CD8-positive, alpha-beta memory T cell (primary cell): ENCODE measurements around the gene DNAH8. TPM values are rescaled to one million over a fixed set of nuclear protein-coding genes. Genes with fewer than 3 reads are reported as not detected.

Experiments
- CTCF ChIA-PET: fragments of 350-600 bp; sonication (Branson Sonifier 250); formaldehyde crosslinking; loops from one replicate; lab custom pipeline; 2021; ENCODE audit warnings: antibody characterized with exemption; lab: Charles Lee
- POLR2A ChIA-PET: fragments of 350-600 bp; sonication (Branson Sonifier 250); formaldehyde crosslinking; loops from one replicate; lab custom pipeline; 2021; ENCODE audit warnings: antibody characterized with exemption; lab: Charles Lee
- DNase-seq, 5 donors: peaks; one replicate each; pipeline versions ENCODE4 v3.0.0 to v3.0.0-alpha.2; 2020 to 2022; ENCODE audit warnings: mixed read lengths in 1 of 5
- H3K27ac ChIP-seq: one replicate; pipeline ENCODE4 v1.7.0; 2013; ENCODE audit warnings: low read depth, mild to moderate bottlenecking, low read length, moderate library complexity
- H3K27me3 ChIP-seq: 2 replicates; pipeline ENCODE4 v1.7.0; 2013; ENCODE audit warnings: low read length, mild to moderate bottlenecking; ENCODE audit not compliant: insufficient read depth, poor library complexity, severe bottlenecking
- H3K36me3 ChIP-seq: 2 replicates; pipeline ENCODE4 v1.7.0; 2013; ENCODE audit warnings: mild to moderate bottlenecking, low read length, moderate library complexity; ENCODE audit not compliant: insufficient read depth
- H3K4me1 ChIP-seq: 2 replicates; pipeline ENCODE4 v1.7.0; 2013; ENCODE audit warnings: mild to moderate bottlenecking, low read length, moderate library complexity; ENCODE audit not compliant: insufficient read depth
- H3K4me3 ChIP-seq: 2 replicates; pipeline ENCODE4 v1.7.0; 2013; ENCODE audit warnings: mild to moderate bottlenecking, low read length
- H3K9me3 ChIP-seq: 2 replicates; pipeline ENCODE4 v1.7.0; 2013; ENCODE audit warnings: mild to moderate bottlenecking, low read length
- H3K27ac Mint-ChIP-seq, 8 donors: one replicate each; pipeline ENCODE4 v1.8.0; 2020 to 2021; ENCODE audit warnings: mixed read lengths in 8 of 8, mild to moderate bottlenecking in 6 of 8, inconsistent platforms in 3 of 8, moderate library complexity in 3 of 8
- H3K27me3 Mint-ChIP-seq, 2 donors: one replicate each; pipeline ENCODE4 v1.8.0; 2020 to 2021; ENCODE audit warnings: mixed read lengths in 2 of 2, mild to moderate bottlenecking in 1 of 2, moderate library complexity in 1 of 2
- H3K36me3 Mint-ChIP-seq, 3 donors: one replicate each; pipeline ENCODE4 v1.8.0; 2020 to 2021; ENCODE audit warnings: mixed read lengths in 3 of 3, inconsistent platforms in 1 of 3, mild to moderate bottlenecking in 1 of 3
- H3K4me1 Mint-ChIP-seq, 3 donors: one replicate each; pipeline ENCODE4 v1.8.0; 2020 to 2021; ENCODE audit warnings: mixed read lengths in 3 of 3, inconsistent platforms in 1 of 3, mild to moderate bottlenecking in 1 of 3
- H3K4me3 Mint-ChIP-seq, 7 donors: one replicate each; pipeline ENCODE4 v1.8.0; 2020 to 2021; ENCODE audit warnings: mixed read lengths in 7 of 7, mild to moderate bottlenecking in 6 of 7, moderate library complexity in 4 of 7, inconsistent platforms in 2 of 7
- H3K9me3 Mint-ChIP-seq, 5 donors: one replicate each; pipeline ENCODE4 v1.8.0; 2020 to 2022; ENCODE audit warnings: mixed read lengths in 5 of 5, mild to moderate bottlenecking in 3 of 5, moderate library complexity in 2 of 5, inconsistent platforms in 1 of 5
- polyA plus RNA-seq: library from polyadenylated mRNA; unstranded; fragments of 300-500 nt; fragmentation: Illumina TruSeq; gene quantifications from one replicate; pipeline ENCODE4 v1.2.3, GENCODE V29; 2021
- total RNA-seq, 2 experiments: library from RNA; stranded (reverse); gene quantifications; one replicate each; pipeline ENCODE4 v1.2.3, GENCODE V29; 2021

Gene DNAH8, protein sequence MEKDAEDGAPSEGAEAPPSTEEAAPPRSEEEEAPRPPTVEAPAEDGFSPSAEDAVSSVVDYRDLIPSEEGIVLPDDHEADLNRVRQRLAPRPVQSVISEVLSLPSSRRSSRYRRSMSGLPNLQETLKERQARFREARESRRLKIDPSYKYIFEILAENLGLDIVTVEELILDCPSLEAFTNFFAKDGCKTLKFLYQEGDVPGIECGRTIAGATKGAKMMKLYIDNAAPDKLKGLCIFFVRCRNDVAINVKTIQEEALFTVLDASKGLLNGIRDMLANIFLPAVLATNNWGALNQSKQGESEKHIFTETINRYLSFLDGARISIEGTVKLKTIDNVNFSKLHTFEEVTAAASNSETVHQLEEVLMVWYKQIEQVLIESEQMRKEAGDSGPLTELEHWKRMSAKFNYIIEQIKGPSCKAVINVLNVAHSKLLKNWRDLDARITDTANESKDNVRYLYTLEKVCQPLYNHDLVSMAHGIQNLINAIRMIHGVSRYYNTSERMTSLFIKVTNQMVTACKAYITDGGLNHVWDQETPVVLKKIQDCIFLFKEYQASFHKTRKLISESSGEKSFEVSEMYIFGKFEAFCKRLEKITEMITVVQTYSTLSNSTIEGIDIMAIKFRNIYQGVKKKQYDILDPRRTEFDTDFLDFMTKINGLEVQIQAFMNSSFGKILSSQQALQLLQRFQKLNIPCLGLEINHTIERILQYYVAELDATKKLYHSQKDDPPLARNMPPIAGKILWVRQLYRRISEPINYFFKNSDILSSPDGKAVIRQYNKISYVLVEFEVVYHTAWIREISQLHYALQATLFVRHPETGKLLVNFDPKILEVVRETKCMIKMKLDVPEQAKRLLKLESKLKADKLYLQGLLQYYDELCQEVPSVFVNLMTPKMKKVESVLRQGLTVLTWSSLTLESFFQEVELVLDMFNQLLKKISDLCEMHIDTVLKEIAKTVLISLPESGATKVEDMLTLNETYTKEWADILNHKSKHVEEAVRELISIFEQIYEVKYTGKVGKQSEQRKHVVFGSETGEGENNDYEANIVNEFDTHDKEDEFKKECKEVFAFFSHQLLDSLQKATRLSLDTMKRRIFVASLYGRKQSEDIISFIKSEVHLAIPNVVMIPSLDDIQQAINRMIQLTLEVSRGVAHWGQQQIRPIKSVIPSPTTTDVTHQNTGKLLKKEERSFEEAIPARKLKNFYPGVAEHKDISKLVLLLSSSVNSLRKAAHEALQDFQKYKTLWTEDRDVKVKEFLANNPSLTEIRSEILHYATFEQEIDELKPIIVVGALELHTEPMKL (N-terminal part only)
- total RNA-seq: under 1 TPM; 0.11 to 0.20 TPM
- not detected for polyA plus RNA-seq

- H3K4me1 Mint-ChIP-seq: peaks cover 17 to 26% (median 22%) of the 10 kb centered on the region in 3 donors
- H3K9me3 Mint-ChIP-seq: peaks cover 0 to 4% (median 0%) of the 10 kb centered on the region in 5 donors
- peaks cover 16% of the 10 kb centered on the region for H3K4me1 ChIP-seq
- H3K9me3 ChIP-seq: no peaks in the 10 kb centered on the region
- H3K4me3 ChIP-seq: peak within 1 kb of the TSS; percentile 11
- CTCF ChIA-PET: interaction anchor here (3.4 kb wide), 1 partner anchor 13 kb away, joined by 14 read pairs; the partner anchor contains the start of gene GLO1
- H3K36me3 ChIP-seq: no peaks in the 10 kb centered on the region
- no peak for DNase-seq
- peaks cover 13 to 38% of the 10 kb centered on the region in 2 donors for H3K27me3 Mint-ChIP-seq
- H3K27ac ChIP-seq: no peak within 1 kb of the TSS
- H3K36me3 Mint-ChIP-seq: peaks cover 0 to 5% (median 1%) of the 10 kb centered on the region in 3 donors
- POLR2A ChIA-PET: interaction anchor here (0.5 to 3.0 kb wide), 4 partner anchors 12 to 889 kb away, joined by 3 to 41 read pairs (median 6); partner anchors contain the start of genes BTBD9 and GLO1
- peak within 1 kb of the TSS; percentile 56 to 84 (median 74) for H3K4me3 Mint-ChIP-seq
- H3K27me3 ChIP-seq: no peaks in the 10 kb centered on the region
- peak within 1 kb of the TSS; percentile 56 to 96 (median 84) for H3K27ac Mint-ChIP-seq
Observed at GRCh38 chr6:38715016-38715689, at the start of gene DNAH8. Gene DNAH8 (plus strand): TSS chr6:38715311. CDS start chr6:38722810, 7,499 bp downstream.

GRCh38 chr6:38671885-38672467 lies 43.1 kb upstream of the DNAH8 start:
- ChIA-PET POLR2A (no interaction called here), CTCF (no interaction called here)
- Histone ChIP-seq H3K9me3 (no peaks in the 10 kb centered on the region), H3K36me3 (no peaks in the 10 kb centered on the region), H3K4me3 (no peak overlapping the region), H3K27me3 (no peaks in the 10 kb centered on the region), H3K27ac (no peak overlapping the region), H3K4me1 (peaks cover 11% of the 10 kb centered on the region)
- Mint-ChIP-seq H3K9me3 (no peaks in the 10 kb centered on the region), H3K4me3 (no peak overlapping the region), H3K27me3 (no peaks in the 10 kb centered on the region), H3K4me1 (peaks cover 7 to 19% (median 8%) of the 10 kb centered on the region in 3 donors), H3K36me3 (peaks cover 7 to 24% (median 9%) of the 10 kb centered on the region in 3 donors), H3K27ac (peak overlapping the region in 2 of 8 donors; percentile 3 to 39)
- DNase-seq: peak in 2 of 5 donors; percentile 15 to 29

- H3K4me1 ChIP-seq: peaks cover 11% of the 10 kb centered on the region
- H3K4me1 Mint-ChIP-seq: peaks cover 7 to 19% (median 8%) of the 10 kb centered on the region in 3 donors
- DNase-seq: no peak
- no peaks in the 10 kb centered on the region for H3K9me3 Mint-ChIP-seq
- ChIA-PET POLR2A (no interaction called here), CTCF (interaction anchor here (0.9 kb wide), 1 partner anchor 41 kb away, joined by 3 read pairs; no protein-coding TSS in a partner anchor)
- no peak overlapping the region for H3K4me3 Mint-ChIP-seq
- H3K36me3 ChIP-seq: no peaks in the 10 kb centered on the region
- no peak overlapping the region for H3K27ac ChIP-seq
- no peaks in the 10 kb centered on the region for H3K27me3 ChIP-seq
- peaks cover 7 to 36% (median 12%) of the 10 kb centered on the region in 3 donors for H3K36me3 Mint-ChIP-seq
- H3K27me3 Mint-ChIP-seq: no peaks in the 10 kb centered on the region
- H3K9me3 ChIP-seq: no peaks in the 10 kb centered on the region
- H3K27ac Mint-ChIP-seq: peak overlapping the region in 3 of 8 donors; percentile 1 to 13 (median 13)
- no peak overlapping the region for H3K4me3 ChIP-seq
Observed at GRCh38 chr6:38673397-38674165, 41.5 kb upstream of the DNAH8 start.

GRCh38 chr6:38676236-38676973 lies 38.7 kb upstream of the DNAH8 start:
- Mint-ChIP-seq H3K27ac (peak overlapping the region in 3 of 8 donors; percentile 5 to 78 (median 59)), H3K4me3 (no peak overlapping the region), H3K4me1 (peaks cover 7 to 19% (median 8%) of the 10 kb centered on the region in 3 donors), H3K9me3 (no peaks in the 10 kb centered on the region), H3K27me3 (no peaks in the 10 kb centered on the region), H3K36me3 (peaks cover 7 to 53% (median 13%) of the 10 kb centered on the region in 3 donors)
- no peak for DNase-seq
- Histone ChIP-seq H3K27me3 (no peaks in the 10 kb centered on the region), H3K9me3 (no peaks in the 10 kb centered on the region), H3K4me1 (peaks cover 11% of the 10 kb centered on the region), H3K27ac (no peak overlapping the region), H3K4me3 (no peak overlapping the region), H3K36me3 (peaks cover under 1% of the 10 kb centered on the region)
- ChIA-PET CTCF (no interaction called here), POLR2A (interaction anchor here (0.7 kb wide), 1 partner anchor 39 kb away, joined by 3 read pairs; the partner anchor contains the start of gene DNAH8)

GRCh38 chr6:38676974-38677544 lies 38.1 kb upstream of the DNAH8 start:
- Mint-ChIP-seq H3K36me3 (peaks cover 7 to 59% (median 19%) of the 10 kb centered on the region in 3 donors), H3K4me1 (peaks cover 7 to 17% (median 8%) of the 10 kb centered on the region in 3 donors), H3K27ac (peak overlapping the region in 1 of 8 donors; percentile 5), H3K9me3 (no peaks in the 10 kb centered on the region), H3K4me3 (no peak overlapping the region), H3K27me3 (no peaks in the 10 kb centered on the region)
- Histone ChIP-seq H3K4me3 (no peak overlapping the region), H3K36me3 (peaks cover 7% of the 10 kb centered on the region), H3K9me3 (no peaks in the 10 kb centered on the region), H3K27ac (no peak overlapping the region), H3K4me1 (peaks cover 9% of the 10 kb centered on the region), H3K27me3 (no peaks in the 10 kb centered on the region)
- DNase-seq: no peak
- ChIA-PET POLR2A (interaction anchor here (0.7 kb wide), 1 partner anchor 38 kb away, joined by 3 read pairs; the partner anchor contains the start of gene DNAH8), CTCF (no interaction called here)
